HG03342 (cell line): ENCODE measurements around the gene RNU5B-1.

Experiments used
- ATAC-seq: cut with Tn5 transposase; IDR thresholded peaks from one replicate; pipeline ENCODE4 v1.9.1; 2021; ENCODE audit warnings: mild to moderate bottlenecking, moderate library complexity; ENCODE audit not compliant: unreplicated experiment

Gene RNU5B-1

GRCh38 chr15:65287520-65287855, 17.0 kb upstream of the RNU5B-1 start:
- ATAC-seq: no peak

GRCh38 chr15:65289261-65289854, 15.1 kb upstream of the RNU5B-1 start:
- ATAC-seq: no peak

DNA sequence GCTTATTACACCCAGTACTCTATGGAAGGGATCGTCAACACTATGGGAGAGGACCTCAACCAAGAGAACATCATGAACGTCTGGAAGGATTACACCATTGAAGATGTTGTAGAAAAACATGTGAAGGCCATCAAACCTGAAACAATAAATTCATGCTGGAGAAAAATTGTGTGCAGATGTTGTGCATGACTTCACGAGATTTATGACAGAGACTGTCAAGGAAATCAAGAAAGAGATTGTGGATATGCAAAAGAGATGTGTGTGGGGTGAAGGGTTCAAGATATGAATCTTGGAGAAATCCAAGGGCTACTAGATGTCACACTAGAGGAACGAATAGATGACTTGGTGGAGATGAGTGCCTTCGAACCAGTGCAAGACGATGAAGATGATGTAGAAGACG, 14.2 kb upstream of the RNU5B-1 start:
- no peak for ATAC-seq

GRCh38 chr15:65292938-65293518, 11.4 kb upstream of the RNU5B-1 start:
- ATAC-seq: no peak

DNA sequence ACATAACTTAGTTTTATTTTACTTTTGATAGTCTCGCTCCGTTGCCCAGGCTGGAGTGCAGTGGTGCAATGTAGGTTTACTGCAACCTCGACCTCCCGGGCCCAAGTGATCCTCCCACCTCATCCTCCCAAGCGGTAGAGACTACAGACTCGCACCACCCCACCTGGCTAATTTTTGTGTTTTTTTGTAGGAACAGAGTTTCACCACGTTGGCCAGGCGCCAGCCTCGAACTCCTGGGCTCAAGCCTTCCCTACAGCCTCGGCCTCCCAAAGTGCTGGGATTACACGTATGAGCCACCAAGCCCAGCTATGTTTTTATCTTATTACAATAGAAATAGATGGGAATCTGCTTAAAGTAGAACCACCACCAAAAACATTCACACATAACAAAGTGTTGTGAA, 5.7 kb upstream of the RNU5B-1 start:
- no peak for ATAC-seq

- no peak for ATAC-seq
These were observed 3.5 kb upstream of the RNU5B-1 start for GRCh38 chr15:65300924-65301441.

- no peak for ATAC-seq
These were observed 2.4 kb upstream of the RNU5B-1 start for GRCh38 chr15:65302061-65302460.

GRCh38 chr15:65303687-65304380, 643 bp upstream of the RNU5B-1 start:
- peak; percentile 1 for ATAC-seq

DNA sequence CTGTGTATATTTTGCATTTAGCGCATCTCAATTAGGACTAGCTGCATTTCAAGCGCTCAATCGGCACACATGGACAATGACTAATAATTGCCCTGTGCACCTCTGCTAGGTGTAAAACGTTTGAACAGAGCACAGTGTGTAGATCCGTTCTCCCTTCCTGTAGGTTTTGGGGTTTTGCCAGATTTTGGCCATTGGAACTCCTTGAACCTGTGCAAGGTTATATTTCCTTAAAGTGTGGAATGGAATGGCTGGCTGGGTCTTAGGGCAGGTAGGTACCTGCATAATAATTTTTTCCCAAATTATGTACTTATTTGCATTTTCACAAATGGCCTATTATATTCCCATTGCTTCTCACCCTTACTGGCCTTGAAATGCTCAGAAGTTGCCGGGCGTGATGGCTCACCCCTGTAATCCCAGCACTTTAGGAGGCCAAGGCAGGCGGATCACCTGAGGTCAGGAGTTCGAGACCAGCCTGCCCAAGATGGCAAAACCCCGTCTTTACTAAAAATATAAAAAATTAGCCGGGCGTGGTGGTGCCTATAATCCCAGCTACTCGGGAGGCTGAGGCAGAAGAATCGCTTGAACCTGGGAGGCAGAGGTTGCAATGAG, 777 bp downstream of the RNU5B-1 start:
- no peak for ATAC-seq

GRCh38 chr15:65305776-65306175, 1.3 kb downstream of the RNU5B-1 start:
- ATAC-seq: no peak

DNA sequence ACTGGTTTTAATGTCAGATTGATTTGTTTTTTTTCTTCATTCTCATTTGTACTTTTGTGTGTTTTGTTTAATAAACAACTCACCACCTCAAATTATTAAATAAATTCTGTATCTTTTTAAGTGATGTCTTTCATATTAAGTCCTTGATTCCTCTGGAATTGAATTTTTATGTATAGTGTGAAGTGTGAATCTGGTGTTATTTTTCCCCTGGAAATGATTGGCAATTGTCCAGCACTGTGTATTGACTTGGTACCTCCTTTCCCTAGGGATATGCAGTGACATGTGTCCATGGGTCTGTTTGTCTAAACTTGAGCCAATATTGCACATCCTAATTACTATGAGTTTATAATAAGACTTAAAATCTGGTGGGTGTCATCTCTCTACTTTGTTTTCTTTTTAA, 2.1 kb downstream of the RNU5B-1 start:
- no peak for ATAC-seq

- ATAC-seq: no peak
These were observed 3.5 kb downstream of the RNU5B-1 start for GRCh38 chr15:65307978-65308377.

- ATAC-seq: no peak
These were observed 5.5 kb downstream of the RNU5B-1 start for GRCh38 chr15:65309882-65310418.

DNA sequence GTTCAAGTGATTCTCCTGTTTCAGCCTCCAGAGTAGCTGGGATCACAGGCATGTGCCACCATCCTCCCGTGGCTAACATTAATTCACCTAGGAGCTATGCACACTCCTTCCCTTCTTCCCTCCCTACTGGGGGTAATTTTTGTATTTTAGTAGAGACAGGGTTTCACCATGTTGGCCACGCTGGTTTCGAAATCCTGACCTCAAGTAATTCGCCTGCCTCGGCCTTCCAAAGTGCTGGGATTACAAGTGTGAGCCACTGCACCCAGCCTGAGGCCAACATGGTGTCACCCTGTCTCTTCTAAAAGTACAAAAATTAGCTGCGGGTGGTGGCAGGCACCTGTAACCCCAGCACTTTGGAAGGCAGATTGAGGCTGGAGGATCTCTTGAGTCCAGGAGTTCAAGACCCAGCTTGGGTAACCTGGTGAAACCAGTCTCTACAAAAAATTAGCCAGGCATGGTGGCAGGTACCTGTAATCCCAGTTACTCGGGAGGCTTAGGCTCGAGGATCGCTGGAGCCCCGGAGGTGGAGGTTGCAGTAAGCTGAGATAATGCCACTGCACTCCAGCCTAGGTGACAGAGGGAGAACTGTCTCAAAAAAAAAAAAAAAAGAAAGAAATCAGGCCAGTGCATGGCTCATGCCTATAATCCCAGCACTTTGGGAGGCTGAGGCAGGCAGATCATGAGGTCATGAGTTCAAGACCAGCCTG, 6.1 kb downstream of the RNU5B-1 start:
- ATAC-seq: no peak

- ATAC-seq: no peak
These were observed 7.3 kb downstream of the RNU5B-1 start for GRCh38 chr15:65311760-65312159.

- ATAC-seq: no peak
These were observed 8.0 kb downstream of the RNU5B-1 start for GRCh38 chr15:65312400-65312916.

DNA sequence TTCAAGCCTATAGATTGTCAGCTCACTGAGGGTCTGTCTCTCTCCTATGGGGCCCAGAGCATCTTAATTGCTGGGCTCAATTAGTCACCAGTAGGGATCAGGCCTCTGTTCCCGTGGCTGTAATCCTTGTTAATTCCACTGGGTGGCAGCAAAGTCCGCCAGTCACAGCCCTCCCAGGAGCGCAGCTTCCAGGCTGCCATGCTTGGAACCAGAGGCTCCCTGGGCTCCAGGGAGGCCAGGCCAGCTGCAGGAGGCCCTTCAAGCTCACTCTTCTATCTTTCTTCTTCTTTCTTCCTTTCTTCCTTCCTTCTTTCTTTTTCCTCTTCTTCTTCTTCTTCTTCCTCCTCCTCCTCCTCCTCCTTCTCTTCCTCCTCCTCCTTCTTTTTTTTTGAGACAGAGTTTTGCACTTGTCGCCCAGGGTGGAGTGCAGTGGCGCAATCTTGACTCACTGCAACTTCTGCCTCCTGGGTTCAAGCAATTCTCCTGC, 14.4 kb downstream of the RNU5B-1 start:
- no peak for ATAC-seq

DNA sequence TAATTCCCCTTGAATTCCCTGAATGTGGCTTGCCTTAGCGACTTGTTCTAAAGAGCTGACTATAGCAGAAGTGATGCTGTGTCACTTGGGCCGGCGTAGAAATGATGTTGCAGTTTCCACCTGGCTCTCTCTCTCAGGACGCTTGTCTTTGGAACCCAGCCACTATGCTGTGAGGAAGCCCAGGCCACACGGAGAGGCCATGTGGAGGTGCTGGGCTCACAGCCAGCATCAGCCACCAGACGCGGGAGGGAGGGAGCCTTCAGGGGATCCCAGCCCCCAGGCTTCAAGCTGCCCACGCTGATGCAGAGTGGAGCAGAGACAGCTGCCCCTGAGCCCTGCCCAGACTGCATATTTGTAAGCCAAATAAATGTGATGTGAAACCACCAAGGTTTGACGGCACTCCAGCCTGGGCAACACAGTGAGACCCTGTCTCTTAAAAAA, 18.6 kb downstream of the RNU5B-1 start:
- ATAC-seq: no peak

DNA sequence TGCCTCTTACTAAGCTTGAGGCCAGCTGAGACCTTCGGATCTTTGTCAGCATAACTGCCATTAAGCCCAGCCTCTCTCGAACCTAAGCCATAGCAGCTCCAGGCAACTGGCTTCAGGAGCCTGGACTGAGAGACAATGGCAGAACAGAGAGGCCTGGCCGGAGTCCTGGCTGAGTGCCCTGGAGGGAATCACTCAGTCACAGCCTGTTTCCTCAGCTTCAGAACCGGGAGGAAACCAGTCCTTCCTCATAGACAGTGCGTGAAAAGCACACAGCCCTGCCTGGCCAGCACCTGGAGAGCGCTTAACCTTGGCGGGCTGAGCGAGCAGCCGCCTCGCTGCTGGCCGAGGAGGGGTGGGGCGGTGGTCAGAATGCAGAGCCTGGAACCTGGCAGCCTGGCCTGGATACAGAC, 21.6 kb downstream of the RNU5B-1 start:
- ATAC-seq: no peak

GRCh38 chr15:65326818-65327217, 22.3 kb downstream of the RNU5B-1 start:
- no peak for ATAC-seq
